Stimulated activated CD4-positive, alpha-beta T cell treated with anti-CD3 and anti-CD28 coated beads, Interleukin-1b, Interleukin-23, amount 100 ng/mL, for 24 hours (primary cell): Measurements from ENCODE around the gene ZMYND19.
"Not testable (repeated sequence)": the region's sequence is repeated elsewhere in the genome, so short reads cannot be mapped to it uniquely, and the experiment has no call there.

Source experiments
- DNase-seq, 4 experiments: peaks; one replicate each; pipeline ENCODE4 v3.0.0-alpha.2; 2020; ENCODE audit warnings: low read depth in 4 of 4, low spot score in 1 of 4

Gene ZMYND19

GRCh38 chr9:137590469-137591383 is at the start of gene ZMYND19:
TSS of gene ZMYND19 (minus strand) at chr9:137590512. CDS start at chr9:137590263, 249 bp downstream.
- peak; percentile 71 to 86 (median 84) for DNase-seq

DNA sequence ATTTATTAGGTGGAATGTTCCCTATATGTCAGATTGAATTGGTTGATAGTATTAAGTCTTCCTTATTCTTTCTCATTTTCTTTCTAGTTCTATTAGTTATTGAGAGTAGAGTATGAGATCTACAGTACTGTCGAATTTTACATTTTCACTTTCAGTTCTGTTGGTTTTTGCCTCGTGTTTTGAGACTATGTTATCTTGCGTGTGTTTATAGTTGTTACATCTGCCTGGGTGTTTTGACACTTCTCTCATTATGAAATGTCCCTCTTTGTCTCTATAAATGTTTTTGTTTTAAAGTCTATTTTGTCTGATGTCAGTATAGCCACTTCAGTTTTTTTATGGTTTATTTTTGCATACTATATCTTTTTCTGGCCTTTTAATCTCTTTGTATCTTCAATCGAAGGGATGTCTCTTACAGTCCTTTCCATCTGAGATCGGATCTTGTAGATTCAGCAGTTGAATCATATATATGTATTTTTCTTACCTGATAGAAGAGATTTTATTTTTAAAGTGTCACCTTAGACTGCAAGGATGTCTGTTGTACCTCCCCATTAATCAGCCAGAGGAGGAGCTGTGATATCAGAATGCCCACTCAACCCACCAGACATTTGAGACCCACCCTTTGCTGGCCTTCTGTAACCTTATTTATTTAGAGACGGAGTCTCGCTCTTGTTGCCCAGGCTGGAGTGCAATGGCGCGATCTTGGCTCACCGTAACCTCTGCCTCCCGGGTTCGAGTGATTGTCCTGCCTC is 49.2 kb upstream of the ZMYND19 start:
- no peak for DNase-seq

DNA sequence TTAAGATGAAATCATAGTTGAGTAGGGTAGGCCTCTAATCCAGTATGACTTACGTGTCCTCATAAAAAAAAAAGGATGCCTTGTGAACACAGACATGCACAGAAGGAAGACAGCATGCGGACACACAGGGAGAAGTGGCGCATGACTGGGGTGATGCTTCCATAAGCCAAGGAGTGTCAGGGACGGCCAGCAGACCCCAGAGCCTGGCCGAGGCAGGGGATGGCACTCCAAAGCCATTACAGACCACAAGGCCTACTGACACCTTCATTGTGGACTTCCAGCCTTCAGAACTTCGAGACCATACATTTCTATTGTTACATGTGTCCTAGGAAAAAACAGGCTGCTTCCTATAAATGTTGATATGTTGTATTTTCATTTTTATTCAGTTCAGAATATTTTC is 48.4 kb upstream of the ZMYND19 start:
- no peak for DNase-seq

GRCh38 chr9:137634016-137634415 is 43.7 kb upstream of the ZMYND19 start:
- no peak for DNase-seq

- no peak for DNase-seq
Observed at GRCh38 chr9:137632230-137633161, 42.2 kb upstream of the ZMYND19 start.

GRCh38 chr9:137631345-137632229 is 41.3 kb upstream of the ZMYND19 start:
- no peak for DNase-seq

DNA sequence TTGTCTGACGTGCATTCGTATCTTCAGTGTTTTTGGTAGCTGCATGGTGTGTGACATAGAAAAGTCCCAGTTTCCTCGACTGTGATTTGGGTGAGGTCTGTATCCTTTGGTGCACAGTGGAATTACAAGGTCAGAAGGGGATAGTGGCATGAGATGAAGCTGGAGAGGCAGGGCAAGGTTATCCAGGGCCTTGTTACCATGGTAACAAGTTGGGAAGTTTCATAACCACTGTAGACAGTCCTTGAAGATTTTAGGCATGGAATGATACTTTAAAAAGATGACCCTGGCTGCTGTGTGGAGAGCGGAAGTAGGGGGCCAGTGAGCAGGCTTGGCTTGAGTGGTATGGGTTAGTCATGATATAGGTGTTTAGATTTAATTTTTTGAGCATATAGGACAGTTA is 40.4 kb upstream of the ZMYND19 start:
- no peak for DNase-seq

DNA sequence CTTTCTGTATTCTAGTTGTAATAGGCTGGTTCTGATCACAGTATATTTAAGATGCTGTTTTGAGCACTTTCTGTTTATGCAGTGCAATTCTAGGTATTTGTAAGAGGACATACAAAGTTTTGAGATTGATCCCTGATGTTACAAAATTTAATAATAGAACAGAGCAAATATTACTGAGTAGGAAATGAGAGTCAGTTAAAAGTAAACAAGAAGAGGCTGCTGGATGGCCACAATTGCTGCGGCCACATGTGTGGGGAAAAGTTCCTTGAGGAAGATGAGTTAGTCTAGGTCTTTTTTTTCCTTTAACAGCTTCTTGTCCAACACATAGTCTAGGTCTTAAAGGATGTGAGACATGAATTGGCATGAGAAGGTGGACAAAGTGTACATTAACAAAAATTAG is 39.8 kb upstream of the ZMYND19 start:
- DNase-seq = no peak

DNA sequence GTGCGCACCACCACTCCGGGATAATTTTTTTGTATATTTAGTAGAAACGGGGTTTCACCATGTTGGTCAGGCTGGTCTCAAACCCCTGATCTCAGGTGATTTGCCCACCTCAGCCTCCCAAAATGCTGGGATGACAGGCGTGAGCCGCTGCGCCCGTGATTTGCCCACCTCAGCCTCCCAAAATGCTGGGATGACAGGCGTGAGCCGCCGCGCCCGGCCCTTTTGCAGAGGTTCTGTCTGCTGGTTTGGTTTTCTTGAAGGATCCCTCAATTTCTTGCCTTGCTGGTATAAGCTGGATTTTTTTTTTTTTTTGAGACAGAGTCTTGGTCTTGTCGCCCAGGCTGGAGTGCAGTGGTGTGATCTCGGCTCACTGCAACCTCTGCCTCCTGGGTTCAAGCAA is 37.1 kb upstream of the ZMYND19 start:
- not testable (repeated sequence) for DNase-seq

- no peak for DNase-seq
Observed at GRCh38 chr9:137626464-137626863, 36.2 kb upstream of the ZMYND19 start.

- not testable (repeated sequence) for DNase-seq
Observed at GRCh38 chr9:137622211-137622610, 31.9 kb upstream of the ZMYND19 start.

- DNase-seq = no peak
Observed at GRCh38 chr9:137621131-137621757, 30.9 kb upstream of the ZMYND19 start.

DNA sequence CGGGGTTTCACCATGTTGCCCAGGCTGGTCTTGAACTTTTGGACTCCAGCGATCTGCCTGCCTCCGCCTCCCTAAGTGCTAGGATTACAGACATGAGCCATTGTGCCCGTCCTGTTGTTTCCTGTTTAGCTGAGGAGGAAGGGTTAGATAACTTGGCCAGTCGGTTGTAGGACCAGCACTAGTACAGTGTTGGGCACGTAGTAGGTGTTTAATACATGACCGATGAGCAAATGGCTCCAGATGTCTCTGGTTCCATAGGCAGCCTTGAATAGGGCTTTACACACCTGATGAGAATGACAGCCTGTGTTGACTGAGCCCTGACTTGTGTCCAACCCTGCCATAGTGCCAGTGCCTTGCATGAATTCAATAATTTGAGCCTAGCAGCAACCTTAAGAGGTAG is 30.3 kb upstream of the ZMYND19 start:
- DNase-seq = no peak

GRCh38 chr9:137620048-137620405 is 29.7 kb upstream of the ZMYND19 start:
- DNase-seq = no peak

DNA sequence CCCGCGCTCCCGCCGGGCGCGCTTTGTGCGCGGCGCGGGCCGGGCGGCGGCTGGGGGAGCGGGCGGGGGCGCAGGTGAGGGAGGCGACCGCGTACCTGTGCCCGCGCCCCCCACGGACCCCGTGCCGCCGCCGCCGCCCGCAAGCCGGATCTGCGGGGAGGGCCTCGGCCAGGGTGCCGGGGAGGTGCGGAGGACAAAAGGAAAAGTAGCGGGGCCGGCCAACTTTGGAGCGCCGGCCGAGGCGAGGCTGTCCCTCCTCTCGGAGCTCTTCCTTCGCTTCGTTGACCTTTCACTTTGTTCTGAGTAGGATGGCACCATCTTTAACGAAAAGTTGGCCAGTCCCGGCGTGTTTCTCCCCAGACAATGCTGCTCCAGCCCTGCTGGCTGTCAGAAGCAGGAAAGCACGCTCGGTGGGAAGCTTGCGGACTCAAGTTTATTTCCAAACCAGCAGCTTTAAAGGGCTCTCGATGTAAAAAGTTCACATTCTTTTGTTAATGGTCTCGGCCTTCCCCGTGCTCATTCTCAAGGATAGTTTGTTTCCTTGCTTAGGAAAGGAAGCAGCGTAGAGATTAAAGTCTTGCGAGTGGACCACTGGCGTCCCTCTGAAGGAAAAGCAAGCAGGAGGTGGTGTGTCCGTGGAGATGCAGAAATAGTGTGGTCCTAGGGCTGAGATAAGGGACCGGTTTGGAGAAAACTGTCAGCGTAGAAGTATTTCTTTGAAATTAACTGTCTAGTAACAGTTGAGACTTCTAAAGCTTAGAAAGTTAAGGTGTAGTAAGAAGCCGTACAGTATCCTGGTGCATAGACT is 29.1 kb upstream of the ZMYND19 start:
- no peak for DNase-seq

DNA sequence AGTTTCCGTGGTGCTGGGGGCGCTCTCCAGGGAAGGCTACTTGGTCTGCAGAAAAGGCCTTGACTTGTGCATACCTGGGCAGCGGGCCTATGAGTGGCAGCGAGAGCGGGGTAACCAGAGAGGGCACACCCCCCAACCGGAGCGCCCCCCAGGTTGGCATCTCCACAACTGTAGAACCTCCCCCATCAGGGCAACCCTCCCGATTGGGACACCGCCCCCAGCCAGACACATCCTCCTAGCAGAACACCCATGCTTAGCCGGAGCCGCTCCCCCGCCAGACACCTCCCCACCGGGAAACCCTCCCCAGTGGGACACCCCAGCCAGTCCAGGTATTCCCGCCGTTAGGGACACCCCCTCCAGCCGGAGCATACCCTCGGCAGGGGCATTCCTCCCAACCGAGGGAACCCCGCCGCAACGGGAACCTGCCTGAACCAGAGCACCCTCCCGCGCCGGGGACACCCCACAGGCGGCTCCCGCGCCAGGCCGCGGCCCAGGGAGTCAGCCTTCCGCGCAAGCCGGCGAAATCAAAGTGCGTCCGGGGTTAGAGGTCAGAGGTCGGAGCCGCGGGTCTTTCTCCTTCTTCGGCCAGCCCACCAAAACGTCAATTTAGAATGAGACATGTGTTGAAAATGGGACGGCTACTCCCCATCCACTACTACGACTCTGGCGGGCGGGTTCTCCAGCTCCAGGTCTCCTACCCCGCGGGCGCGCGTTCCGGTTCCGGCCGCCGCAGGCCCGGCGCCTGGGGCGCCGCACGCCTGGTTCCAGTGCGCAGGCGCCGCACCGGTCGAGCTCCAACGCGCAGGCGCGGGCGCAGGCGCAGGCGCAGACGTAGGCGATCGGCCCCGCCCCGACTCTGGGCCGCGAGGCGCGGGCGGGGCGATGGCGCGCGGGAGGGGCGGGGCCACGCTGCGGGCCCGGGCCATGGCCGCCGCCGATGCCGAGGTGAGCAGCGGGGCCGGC is 28.1 kb upstream of the ZMYND19 start, which contains the start of gene EHMT1:
Gene EHMT1, plus strand, starts transcription at position 901 of the 963 bp plus-strand sequence. Its CDS starts 24 bp downstream, at position 925.
- DNase-seq = peak; percentile 70 to 82 (median 76)

DNA sequence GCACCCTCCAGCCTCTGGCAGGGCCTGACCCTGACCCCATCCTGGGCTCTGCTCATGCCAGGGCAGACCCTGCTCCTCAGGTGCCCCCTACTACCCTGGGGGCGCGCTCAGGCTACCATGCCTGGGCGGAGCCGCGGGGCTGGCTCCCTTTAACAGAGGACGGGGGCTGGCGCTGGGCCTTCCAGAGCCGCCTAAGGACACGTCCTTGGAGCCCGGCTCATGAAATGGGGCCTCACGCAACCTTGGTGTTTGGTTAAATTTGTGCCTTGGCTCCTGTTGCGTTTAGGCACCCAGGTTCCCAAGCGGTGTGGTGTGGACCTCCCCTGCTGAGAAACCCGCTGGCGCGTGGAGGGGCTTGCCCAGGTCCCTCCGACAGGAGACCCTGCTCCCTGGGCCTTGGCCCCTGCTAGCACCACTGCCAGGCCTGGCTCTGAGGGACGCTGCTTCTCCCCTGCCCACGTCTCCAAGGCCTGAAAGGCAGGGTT is 25.1 kb upstream of the ZMYND19 start:
- DNase-seq = no peak
